Hepatocyte (in vitro differentiated cells): Measurements from ENCODE around the gene CACHD1.

ENCODE experiments used
- CTCF ChIP-seq: fragments of 200-600 bp; sonication (generic); IDR thresholded peaks from 2 replicates; pipeline ENCODE4 v1.5.1; 2016; ENCODE audit warnings: antibody characterized with exemption, mild to moderate bottlenecking; ENCODE audit not compliant: poor library complexity
- EZH2 ChIP-seq: fragments of 200-600 bp; sonication (generic); IDR thresholded peaks from 2 replicates; pipeline ENCODE4 v1.6.1; 2016; ENCODE audit warnings: antibody characterized with exemption, mild to moderate bottlenecking, borderline replicate concordance
- EZH2phosphoT487 ChIP-seq: fragments of 200-600 bp; sonication (generic); IDR thresholded peaks from one replicate; pipeline ENCODE4 v1.6.1; 2018; ENCODE audit warnings: antibody characterized with exemption, mild to moderate bottlenecking, low read depth, moderate library complexity; ENCODE audit not compliant: unreplicated experiment, severe bottlenecking

DNA sequence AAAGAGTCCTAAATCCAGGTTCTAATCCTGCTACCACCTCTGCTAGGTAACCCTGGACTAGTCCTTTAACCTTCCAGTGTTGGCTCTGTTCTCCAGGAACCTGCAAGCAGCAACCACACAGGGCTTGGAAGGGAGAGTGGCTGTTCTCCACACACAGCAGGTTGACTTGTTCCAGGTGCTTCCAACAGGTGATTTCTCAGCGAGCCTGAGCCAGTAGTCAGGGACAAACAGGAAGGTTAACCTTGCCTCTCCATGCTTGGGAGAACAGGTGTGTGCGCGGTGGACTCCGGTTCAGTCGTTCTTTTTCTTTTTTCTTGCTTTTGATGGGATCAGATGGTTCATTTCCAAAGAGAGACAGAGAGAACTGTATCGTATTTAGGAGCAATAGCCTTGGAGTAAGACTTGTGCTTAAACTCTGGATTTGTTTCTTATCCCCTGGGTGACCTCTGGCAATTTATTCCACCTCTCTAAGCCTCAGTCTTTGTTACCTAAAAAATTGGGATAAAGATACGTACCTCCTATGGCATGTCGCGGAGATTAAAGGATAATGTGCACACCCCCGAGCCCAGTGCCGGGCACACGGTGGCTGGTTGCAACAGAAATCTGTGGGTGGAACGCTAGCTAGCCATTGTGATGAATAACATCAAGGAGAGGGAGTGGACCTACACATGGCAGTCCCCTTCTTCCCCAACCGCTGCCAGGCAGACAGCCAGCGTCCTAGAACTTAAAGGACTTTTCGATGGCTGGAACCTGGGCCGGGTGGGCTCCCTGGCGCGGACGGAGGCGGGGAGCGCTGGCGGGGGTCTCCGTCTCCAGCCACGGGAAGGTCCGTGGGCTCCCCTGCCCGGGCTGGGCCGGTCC, 583 bp upstream of the CACHD1 start:
- TF ChIP-seq CTCF (no peak), EZH2phosphoT487 (no peak), EZH2 (no peak)
